Measurements from ENCODE around the gene ADGRV1.

DNA sequence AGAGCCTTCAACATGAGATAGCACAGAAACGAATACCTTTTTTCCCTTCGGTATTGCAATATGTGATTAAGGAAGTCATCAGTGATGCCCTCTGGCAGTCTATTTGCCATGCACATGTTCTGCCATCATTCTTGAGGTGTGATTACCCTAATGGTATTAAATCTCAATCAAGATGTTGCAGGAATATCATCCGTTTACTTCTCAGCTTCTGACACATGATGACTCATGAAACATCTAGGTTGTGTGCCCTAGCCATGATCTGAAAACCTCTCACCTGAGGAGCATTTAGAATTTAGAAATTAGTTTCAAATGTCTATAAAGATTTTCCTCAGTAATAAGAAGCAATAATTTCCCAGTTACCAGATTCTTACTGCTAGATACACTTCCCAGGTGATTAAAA lies 209.1 kb downstream of the ADGRV1 start:
- TF ChIP-seq, protein P1, sequence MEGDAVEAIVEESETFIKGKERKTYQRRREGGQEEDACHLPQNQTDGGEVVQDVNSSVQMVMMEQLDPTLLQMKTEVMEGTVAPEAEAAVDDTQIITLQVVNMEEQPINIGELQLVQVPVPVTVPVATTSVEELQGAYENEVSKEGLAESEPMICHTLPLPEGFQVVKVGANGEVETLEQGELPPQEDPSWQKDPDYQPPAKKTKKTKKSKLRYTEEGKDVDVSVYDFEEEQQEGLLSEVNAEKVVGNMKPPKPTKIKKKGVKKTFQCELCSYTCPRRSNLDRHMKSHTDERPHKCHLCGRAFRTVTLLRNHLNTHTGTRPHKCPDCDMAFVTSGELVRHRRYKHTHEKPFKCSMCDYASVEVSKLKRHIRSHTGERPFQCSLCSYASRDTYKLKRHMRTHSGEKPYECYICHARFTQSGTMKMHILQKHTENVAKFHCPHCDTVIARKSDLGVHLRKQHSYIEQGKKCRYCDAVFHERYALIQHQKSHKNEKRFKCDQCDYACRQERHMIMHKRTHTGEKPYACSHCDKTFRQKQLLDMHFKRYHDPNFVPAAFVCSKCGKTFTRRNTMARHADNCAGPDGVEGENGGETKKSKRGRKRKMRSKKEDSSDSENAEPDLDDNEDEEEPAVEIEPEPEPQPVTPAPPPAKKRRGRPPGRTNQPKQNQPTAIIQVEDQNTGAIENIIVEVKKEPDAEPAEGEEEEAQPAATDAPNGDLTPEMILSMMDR (conservative IDR thresholded peaks at IDR 0.05; ENCODE audit: low read depth, low read length): no peak
- TF ChIP-seq EZH2 (IDR thresholded peaks at IDR 0.05; ENCODE audit: borderline replicate concordance, low read depth, low read length, poor library complexity, severe bottlenecking): no peak

Measured in A673 (cell line).